Mesodermal cell (in vitro differentiated cells): Measurements from ENCODE around the gene IFT43.

Experiments used
- H3K27ac ChIP-seq: 2 replicates; pipeline ENCODE4 v1.7.0; 2013; ENCODE audit warnings: mild to moderate bottlenecking, low read depth, low read length, moderate library complexity; ENCODE audit not compliant: severe bottlenecking
- H3K36me3 ChIP-seq: 2 replicates; pipeline ENCODE4 v1.7.1; 2013; ENCODE audit warnings: mild to moderate bottlenecking, low read length, moderate library complexity; ENCODE audit not compliant: control insufficient read depth, insufficient read depth
- H3K4me1 ChIP-seq: one replicate; pipeline ENCODE4 v1.7.1; 2013; ENCODE audit warnings: mild to moderate bottlenecking, low read length; ENCODE audit not compliant: insufficient read depth, control insufficient read depth, poor library complexity, severe bottlenecking
- H3K4me3 ChIP-seq: 2 replicates; pipeline ENCODE4 v1.7.0; 2013; ENCODE audit warnings: low read length, control low read depth, mild to moderate bottlenecking; ENCODE audit not compliant: insufficient read depth, poor library complexity, severe bottlenecking; ENCODE audit errors: extremely low read depth
- H3K9me3 ChIP-seq: 2 replicates; pipeline ENCODE4 v1.7.1; 2013; ENCODE audit warnings: mild to moderate bottlenecking, low read length, moderate library complexity; ENCODE audit not compliant: control insufficient read depth
- WGBS, 2 experiments: methylation state at CpG; one replicate each; pipeline ENCODE4 v1.1.5; 2013; ENCODE audit warnings: missing lambda C conversion rate in 2 of 2; ENCODE audit not compliant: insufficient coverage in 2 of 2; 5-methylcytosine and 5-hydroxymethylcytosine counted together

IFT43 gene

GRCh38 chr14:76093077-76093476 is 107.5 kb downstream of the IFT43 start:
- WGBS, 2 experiments: no CpG with 5 or more reads among the region's 2 CpGs
- no peak overlapping the region for H3K27ac ChIP-seq
- H3K4me3 ChIP-seq: no peak overlapping the region
- H3K9me3 ChIP-seq: no peaks in the 10 kb centered on the region
- H3K36me3 ChIP-seq: no peaks in the 10 kb centered on the region
- no peaks in the 10 kb centered on the region for H3K4me1 ChIP-seq

GRCh38 chr14:76096257-76096656 is 110.7 kb downstream of the IFT43 start:
- 91 to 98% methylated on average over 3 to 5 of the region's 5 CpGs for WGBS, 2 experiments
- H3K27ac ChIP-seq: no peak overlapping the region
- H3K4me3 ChIP-seq: no peak overlapping the region
- no peaks in the 10 kb centered on the region for H3K9me3 ChIP-seq
- no peaks in the 10 kb centered on the region for H3K36me3 ChIP-seq
- no peaks in the 10 kb centered on the region for H3K4me1 ChIP-seq

GRCh38 chr14:76097547-76097946 is 112.0 kb downstream of the IFT43 start:
- WGBS, 2 experiments: 93 to 95% methylated on average over 5 to 6 of the region's 7 CpGs

GRCh38 chr14:76098047-76098446 is 112.5 kb downstream of the IFT43 start:
- WGBS, 2 experiments: 75 to 94% methylated on average over 5 to 7 of the region's 8 CpGs
- H3K4me3 ChIP-seq: no peak overlapping the region
- H3K36me3 ChIP-seq: no peaks in the 10 kb centered on the region
- H3K27ac ChIP-seq: no peak overlapping the region
- no peaks in the 10 kb centered on the region for H3K4me1 ChIP-seq
- no peaks in the 10 kb centered on the region for H3K9me3 ChIP-seq

More at GRCh38 chr14:76097547-76097946, 112.0 kb downstream of the IFT43 start:
- Histone ChIP-seq H3K36me3 (no peaks in the 10 kb centered on the region), H3K4me1 (no peaks in the 10 kb centered on the region), H3K9me3 (no peaks in the 10 kb centered on the region), H3K4me3 (no peak overlapping the region), H3K27ac (no peak overlapping the region)

- WGBS, 2 experiments: 92 to 94% methylated on average over 22 to 27 of the region's 28 CpGs
These were observed 113.5 kb downstream of the IFT43 start for GRCh38 chr14:76098916-76099675.

GRCh38 chr14:76100236-76100635 is 114.7 kb downstream of the IFT43 start:
- Histone ChIP-seq H3K4me3 (no peak overlapping the region), H3K9me3 (no peaks in the 10 kb centered on the region), H3K36me3 (no peaks in the 10 kb centered on the region), H3K4me1 (no peaks in the 10 kb centered on the region), H3K27ac (no peak overlapping the region)
- WGBS, 2 experiments: 94 to 95% methylated on average over 12 to 13 of the region's 14 CpGs

More at GRCh38 chr14:76098916-76099675, 113.5 kb downstream of the IFT43 start:
- no peaks in the 10 kb centered on the region for H3K36me3 ChIP-seq
- H3K4me1 ChIP-seq: no peaks in the 10 kb centered on the region
- H3K27ac ChIP-seq: no peak overlapping the region
- H3K4me3 ChIP-seq: no peak overlapping the region
- H3K9me3 ChIP-seq: no peaks in the 10 kb centered on the region

GRCh38 chr14:76101391-76102379 is 116.1 kb downstream of the IFT43 start:
- 76 to 83% methylated on average over 8 of the region's 10 CpGs for WGBS, 2 experiments
- Histone ChIP-seq H3K36me3 (no peaks in the 10 kb centered on the region), H3K9me3 (no peaks in the 10 kb centered on the region), H3K4me3 (no peak overlapping the region), H3K27ac (no peak overlapping the region), H3K4me1 (no peaks in the 10 kb centered on the region)

GRCh38 chr14:76104802-76105355 is 119.3 kb downstream of the IFT43 start:
- WGBS, 2 experiments: 89 to 93% methylated on average over 5 to 6 of the region's 8 CpGs
- no peak overlapping the region for H3K4me3 ChIP-seq
- no peak overlapping the region for H3K27ac ChIP-seq
- H3K36me3 ChIP-seq: no peaks in the 10 kb centered on the region
- no peaks in the 10 kb centered on the region for H3K9me3 ChIP-seq
- no peaks in the 10 kb centered on the region for H3K4me1 ChIP-seq

GRCh38 chr14:76106188-76106587 is 120.6 kb downstream of the IFT43 start:
- Histone ChIP-seq H3K4me1 (no peaks in the 10 kb centered on the region), H3K4me3 (no peak overlapping the region), H3K36me3 (no peaks in the 10 kb centered on the region), H3K27ac (no peak overlapping the region), H3K9me3 (no peaks in the 10 kb centered on the region)
- 69 to 86% methylated on average over 1 to 2 of the region's 2 CpGs for WGBS, 2 experiments

- H3K36me3 ChIP-seq: no peaks in the 10 kb centered on the region
- no peak overlapping the region for H3K4me3 ChIP-seq
- H3K9me3 ChIP-seq: no peaks in the 10 kb centered on the region
- WGBS, 2 experiments: 94 to 95% methylated on average over 13 to 14 of the region's 14 CpGs
- H3K4me1 ChIP-seq: peaks cover 7% of the 10 kb centered on the region
- H3K27ac ChIP-seq: no peak overlapping the region
These were observed 123.7 kb downstream of the IFT43 start for GRCh38 chr14:76109087-76109880.
